GM23338 (cell line): ENCODE data around the gene GOSR1. TPM values are rescaled to one million over a fixed set of nuclear protein-coding genes. Genes with fewer than 3 reads are reported as not detected.
"Not testable (repeated sequence)": the region's sequence is repeated elsewhere in the genome, so short reads cannot be mapped to it uniquely, and the experiment has no call there.

Experiments used
- ATAC-seq: fragments of 200-7000 bp; cut with Tn5 transposase; 3 replicates; pipeline ENCODE4 v1.9.1; 2020
- DNase-seq: peaks from one replicate; pipeline ENCODE4 v3.0.0-alpha.2; 2015; ENCODE audit warnings: low spot score
- H2AFZ ChIP-seq: fragments of 200-600 bp; sonication (generic); 2 replicates; pipeline ENCODE4 v1.8.0; 2016; ENCODE audit warnings: antibody characterized with exemption, mild to moderate bottlenecking, moderate library complexity
- H3F3A ChIP-seq: fragments of 200-600 bp; sonication (generic); replicated peaks from 2 replicates; pipeline ENCODE4 v1.8.0; 2017; ENCODE audit warnings: antibody characterized with exemption, mixed run types, low read depth
- H3K27ac ChIP-seq: fragments of 200-600 bp; sonication (generic); 2 replicates; pipeline ENCODE4 v1.6.1; 2016; ENCODE audit warnings: low read depth
- H3K27me3 ChIP-seq: fragments of 200-600 bp; sonication (generic); 2 replicates; pipeline ENCODE4 v1.8.0; 2016; ENCODE audit warnings: mild to moderate bottlenecking, mixed run types, moderate library complexity; ENCODE audit not compliant: insufficient read depth
- H3K36me3 ChIP-seq: fragments of 200-600 bp; sonication (generic); 2 replicates; pipeline ENCODE4 v1.8.0; 2016; ENCODE audit warnings: mild to moderate bottlenecking; ENCODE audit not compliant: insufficient read depth
- H3K4me1 ChIP-seq: fragments of 200-600 bp; sonication (generic); 2 replicates; pipeline ENCODE4 v1.8.0; 2016; ENCODE audit warnings: mild to moderate bottlenecking, moderate library complexity; ENCODE audit not compliant: insufficient read depth
- H3K4me2 ChIP-seq: fragments of 200-600 bp; sonication (generic); 2 replicates; pipeline ENCODE4 v1.7.1; 2017; ENCODE audit warnings: mixed run types
- H3K4me3 ChIP-seq: fragments of 200-600 bp; sonication (generic); 2 replicates; pipeline ENCODE4 v1.6.1; 2016; ENCODE audit warnings: mixed run types
- H3K79me2 ChIP-seq: fragments of 200-600 bp; sonication (generic); replicated peaks from 2 replicates; pipeline ENCODE4 v1.8.0; 2017; ENCODE audit warnings: mild to moderate bottlenecking; ENCODE audit not compliant: insufficient read depth
- H3K9me2 ChIP-seq: fragments of 200-600 bp; sonication (generic); 2 replicates; pipeline ENCODE4 v1.8.0; 2017; ENCODE audit not compliant: insufficient read depth
- H4K20me1 ChIP-seq: fragments of 200-600 bp; sonication (generic); replicated peaks from 2 replicates; pipeline ENCODE4 v1.8.0; 2017; ENCODE audit warnings: mild to moderate bottlenecking; ENCODE audit not compliant: insufficient read depth
- H3K27ac Mint-ChIP-seq: 2 replicates; pipeline ENCODE4 v1.8.0; 2020; ENCODE audit warnings: inconsistent platforms, mild to moderate bottlenecking, moderate library complexity, mixed read lengths
- H3K27me3 Mint-ChIP-seq: 3 replicates; pipeline ENCODE4 v1.8.0; 2022; ENCODE audit warnings: low read depth, mild to moderate bottlenecking, moderate library complexity, mixed read lengths, inconsistent platforms; ENCODE audit not compliant: insufficient read depth, poor library complexity
- H3K36me3 Mint-ChIP-seq: 3 replicates; pipeline ENCODE4 v1.8.0; 2021; ENCODE audit warnings: low read depth, mild to moderate bottlenecking, inconsistent platforms, moderate library complexity, mixed read lengths
- H3K4me1 Mint-ChIP-seq: 3 replicates; pipeline ENCODE4 v1.8.0; 2020; ENCODE audit warnings: mild to moderate bottlenecking, inconsistent platforms, mixed read lengths
- H3K4me3 Mint-ChIP-seq: 3 replicates; pipeline ENCODE4 v1.8.0; 2021; ENCODE audit warnings: moderate library complexity, mild to moderate bottlenecking, inconsistent platforms, mixed read lengths
- H3K9me3 Mint-ChIP-seq: 3 replicates; pipeline ENCODE4 v1.8.0; 2020; ENCODE audit warnings: moderate library complexity, mild to moderate bottlenecking, inconsistent platforms, mixed read lengths
- CTCF ChIP-seq, 2 experiments: fragments of 200-600 bp in 1 of 2; sonication (generic) in 1 of 2; conservative IDR thresholded peaks; 2 replicates each; pipeline versions ENCODE4 v1.5.1 to v1.6.1; 2016 to 2017; ENCODE audit warnings: antibody characterized with exemption in 2 of 2, low read depth in 2 of 2, mild to moderate bottlenecking in 2 of 2, moderate library complexity in 1 of 2
- EZH2phosphoT487 ChIP-seq: fragments of 200-600 bp; sonication (generic); IDR thresholded peaks from one replicate; pipeline ENCODE4 v1.8.1; 2018; ENCODE audit warnings: antibody characterized with exemption; ENCODE audit not compliant: unreplicated experiment
- JUNB ChIP-seq: IDR thresholded peaks from one replicate; pipeline ENCODE4 v1.6.1; 2016; ENCODE audit warnings: antibody characterized with exemption; ENCODE audit not compliant: unreplicated experiment
- POLR2AphosphoS5 ChIP-seq: IDR thresholded peaks from 2 replicates; pipeline ENCODE4 v1.6.1; 2016; ENCODE audit warnings: antibody characterized with exemption, low read depth
- polyA plus RNA-seq: library from polyadenylated mRNA; unstranded; fragments of >200 nt; fragmentation: Nextera tagmentation; extraction: Ambion mirVana; gene quantifications from 2 replicates; pipeline ENCODE4 v1.2.1, GENCODE V29; 2016
- total RNA-seq: library from RNA; depleted of rRNA; stranded (reverse); fragments of >200 nt; shearing (Covaris generic); gene quantifications from 2 replicates; pipeline ENCODE4 v1.2.3, GENCODE V29; 2014

Gene GOSR1
- total and polyA plus RNA-seq, 2 experiments from 2014 or later = 33.4 to 74.1 TPM

GRCh38 chr17:30564422-30565072 is 87.3 kb downstream of the GOSR1 start:
- H2AFZ ChIP-seq, ATAC-seq, H3K27me3 ChIP-seq, H3K27me3 Mint-ChIP-seq, H3K4me1 ChIP-seq, H3K9me3 Mint-ChIP-seq, H3K36me3 ChIP-seq, H3K27ac Mint-ChIP-seq, H3K27ac ChIP-seq, H3F3A ChIP-seq, H3K4me3 Mint-ChIP-seq, H3K4me2 ChIP-seq, H3K36me3 Mint-ChIP-seq, H3K4me3 ChIP-seq, H4K20me1 ChIP-seq, DNase-seq, H3K9me2 ChIP-seq, H3K79me2 ChIP-seq: not testable (repeated sequence)
- H3K4me1 Mint-ChIP-seq = peaks cover 28% of the 10 kb centered on the region

DNA sequence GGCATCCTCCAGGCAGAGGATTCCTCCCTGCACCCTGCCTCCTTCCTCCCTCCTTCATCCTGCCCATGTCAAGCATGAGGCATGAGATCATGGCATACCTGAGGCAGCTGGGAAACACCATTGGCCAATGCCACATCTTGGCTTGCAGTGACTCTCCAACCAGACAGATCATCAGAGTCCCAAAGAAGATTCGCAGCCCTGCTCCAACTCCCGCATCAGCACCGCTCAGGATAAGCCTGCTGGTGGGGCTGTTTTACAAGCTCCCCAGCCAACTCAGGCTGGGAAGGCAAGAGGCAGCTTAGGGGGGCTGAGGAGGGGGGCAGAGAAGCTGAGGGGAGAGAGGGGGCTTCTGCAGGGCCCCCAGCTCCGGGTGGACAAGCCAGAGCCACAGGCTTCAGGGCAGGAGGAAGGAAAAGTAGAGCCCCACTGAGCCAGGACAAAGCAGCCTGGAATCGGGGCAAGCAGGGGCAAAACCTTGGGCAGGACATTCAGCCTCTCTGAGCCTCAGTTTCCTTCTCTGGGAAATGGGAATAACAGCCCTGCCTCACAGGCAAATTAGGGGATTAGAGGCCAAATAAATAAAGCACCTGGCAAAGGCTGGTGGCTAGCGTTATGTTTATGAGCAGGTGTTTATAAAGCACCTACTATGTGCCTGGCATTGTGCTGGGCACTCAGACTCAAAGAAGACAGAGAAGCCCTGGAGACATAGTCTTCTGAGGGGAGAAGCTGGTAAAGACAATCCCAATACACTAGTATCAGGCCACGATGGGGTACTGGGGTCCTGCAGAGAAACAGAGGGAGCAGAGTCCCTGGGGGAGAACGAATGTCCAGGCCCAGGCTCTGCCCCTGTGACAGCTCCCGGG is 88.1 kb downstream of the GOSR1 start:
- Histone ChIP-seq H3K27ac (no peak overlapping the region), H3K4me1 (no peaks in the 10 kb centered on the region), H2AFZ (no peak overlapping the region), H3K4me2 (no peak overlapping the region), H3K79me2 (no peaks in the 10 kb centered on the region), H4K20me1 (no peaks in the 10 kb centered on the region), H3K4me3 (no peak overlapping the region), H3K9me2 (no peaks in the 10 kb centered on the region), H3K36me3 (no peaks in the 10 kb centered on the region), H3F3A (no peaks in the 10 kb centered on the region), H3K27me3 (no peaks in the 10 kb centered on the region)
- peaks cover 8% of the 10 kb centered on the region for H3K27me3 Mint-ChIP-seq
- H3K27ac Mint-ChIP-seq = no peak overlapping the region
- H3K9me3 Mint-ChIP-seq = no peaks in the 10 kb centered on the region
- ATAC-seq (peak; percentile 42; the same call in 2 of the 3 replicates), DNase-seq (peak; percentile 67)
- no peak overlapping the region for H3K4me3 Mint-ChIP-seq
- TF ChIP-seq CTCF (conservative IDR thresholded peaks at IDR 0.05; ENCODE audit: low read depth in 2 of 2) (peak; percentile 41 to 72), POLR2AphosphoS5 (no peak), JUNB (no peak), EZH2phosphoT487 (no peak)
- H3K4me1 Mint-ChIP-seq = peaks cover 28% of the 10 kb centered on the region
- no peaks in the 10 kb centered on the region for H3K36me3 Mint-ChIP-seq

- not testable (repeated sequence) for H3F3A ChIP-seq, H3K36me3 Mint-ChIP-seq, H3K79me2 ChIP-seq, H3K4me1 ChIP-seq, H3K9me3 Mint-ChIP-seq, H3K4me3 ChIP-seq, H3K4me2 ChIP-seq, H3K27me3 ChIP-seq, H3K27ac Mint-ChIP-seq, H3K27ac ChIP-seq, H3K4me3 Mint-ChIP-seq, H3K9me2 ChIP-seq, H4K20me1 ChIP-seq, H3K36me3 ChIP-seq, ATAC-seq, H2AFZ ChIP-seq, H3K27me3 Mint-ChIP-seq
- peak; percentile 35 for DNase-seq
- H3K4me1 Mint-ChIP-seq = peaks cover 28% of the 10 kb centered on the region
These were observed 88.9 kb downstream of the GOSR1 start for GRCh38 chr17:30566104-30566503.

- not testable (repeated sequence) for H3F3A ChIP-seq, H3K27ac Mint-ChIP-seq, H3K9me3 Mint-ChIP-seq, H3K27ac ChIP-seq, H3K9me2 ChIP-seq, H2AFZ ChIP-seq, H4K20me1 ChIP-seq, H3K4me2 ChIP-seq, H3K4me3 ChIP-seq, H3K79me2 ChIP-seq, H3K36me3 Mint-ChIP-seq, DNase-seq, H3K36me3 ChIP-seq, ATAC-seq, H3K4me3 Mint-ChIP-seq, H3K4me1 ChIP-seq, H3K27me3 Mint-ChIP-seq, H3K27me3 ChIP-seq
- H3K4me1 Mint-ChIP-seq = peaks cover 28% of the 10 kb centered on the region
These were observed 89.5 kb downstream of the GOSR1 start for GRCh38 chr17:30566516-30567225.
